Activated T-cell treated with anti-CD3 and anti-CD28 coated beads, Interleukin-2, amount 50 U/mL, for 4 hours (primary cell): Measurements from ENCODE around the gene SNX20. TPM values are rescaled to one million over a fixed set of nuclear protein-coding genes. Genes with fewer than 3 reads are reported as not detected.

ENCODE experiments used
- ATAC-seq, 2 donors: fragments of 200-7000 bp; cut with Tn5 transposase; one replicate each; pipeline ENCODE4 v1.10.0; 2021
- DNase-seq: peaks from one replicate; pipeline ENCODE4 v3.0.0-alpha.2; 2020
- H3K27me3 Mint-ChIP-seq: one replicate; pipeline ENCODE4 v1.8.0; 2021; ENCODE audit warnings: low read depth, mixed read lengths
- H3K36me3 Mint-ChIP-seq: one replicate; pipeline ENCODE4 v1.8.0; 2022; ENCODE audit warnings: mixed read lengths; ENCODE audit not compliant: insufficient read depth
- H3K4me1 Mint-ChIP-seq: one replicate; pipeline ENCODE4 v1.8.0; 2021; ENCODE audit warnings: low read depth, mixed read lengths
- H3K4me3 Mint-ChIP-seq: one replicate; pipeline ENCODE4 v1.8.0; 2021; ENCODE audit warnings: mild to moderate bottlenecking, moderate library complexity, mixed read lengths
- H3K9me3 Mint-ChIP-seq: one replicate; pipeline ENCODE4 v1.8.0; 2021; ENCODE audit warnings: mixed read lengths
- total RNA-seq, 3 donors: library from RNA; stranded (reverse); gene quantifications; one replicate each; pipeline ENCODE4 v1.2.1, GENCODE V29; 2021

The SNX20 gene
- total RNA-seq, 3 donors from 2014 or later: 16.3 to 25.7 (median 16.6) TPM

DNA sequence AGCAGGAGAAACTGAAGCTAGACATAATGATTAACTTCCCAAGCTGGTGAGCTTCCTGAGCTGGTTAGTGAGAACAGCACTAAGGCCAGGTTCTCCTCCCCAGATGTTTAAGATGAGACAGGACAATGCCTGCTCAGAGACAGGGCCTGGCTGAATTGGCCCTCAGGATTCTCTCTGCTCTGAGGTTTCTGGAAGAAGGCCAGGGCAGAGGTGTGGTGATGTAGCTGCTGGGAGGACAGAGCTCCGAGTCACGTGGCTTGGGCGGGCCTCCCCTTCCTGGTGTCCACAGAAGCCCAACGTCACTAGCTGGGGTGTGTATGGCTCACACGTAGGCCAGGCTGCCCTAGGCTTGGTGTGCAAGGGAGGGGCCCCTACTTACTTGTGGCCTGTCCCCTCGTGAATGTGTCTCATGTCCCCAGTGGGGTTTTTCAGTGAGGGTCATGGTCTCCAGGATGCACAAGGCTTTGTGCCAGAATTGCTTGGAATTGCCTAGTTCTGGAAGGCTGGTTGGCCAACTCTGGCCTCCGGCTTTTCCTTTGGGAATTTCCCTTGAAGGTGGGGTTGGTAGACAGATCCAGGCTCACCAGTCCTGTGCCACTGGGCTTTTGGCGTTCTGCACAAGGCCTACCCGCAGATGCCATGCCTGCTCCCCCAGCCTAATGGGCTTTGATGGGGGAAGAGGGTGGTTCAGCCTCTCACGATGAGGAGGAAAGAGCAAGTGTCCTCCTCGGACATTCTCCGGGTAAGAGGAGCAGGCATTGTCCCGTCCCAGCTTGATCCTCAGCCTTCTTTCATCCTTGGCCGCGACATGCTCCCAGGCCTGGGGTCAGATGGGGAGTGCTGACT, 15.7 kb upstream of the SNX20 start:
- peak; percentile 35 for DNase-seq
- Mint-ChIP-seq H3K4me3 (peak overlapping the region; percentile 75), H3K9me3 (no peaks in the 10 kb centered on the region), H3K4me1 (peaks cover 85% of the 10 kb centered on the region), H3K27me3 (no peaks in the 10 kb centered on the region), H3K36me3 (peaks cover 13% of the 10 kb centered on the region)
- ATAC-seq: no peak

DNA sequence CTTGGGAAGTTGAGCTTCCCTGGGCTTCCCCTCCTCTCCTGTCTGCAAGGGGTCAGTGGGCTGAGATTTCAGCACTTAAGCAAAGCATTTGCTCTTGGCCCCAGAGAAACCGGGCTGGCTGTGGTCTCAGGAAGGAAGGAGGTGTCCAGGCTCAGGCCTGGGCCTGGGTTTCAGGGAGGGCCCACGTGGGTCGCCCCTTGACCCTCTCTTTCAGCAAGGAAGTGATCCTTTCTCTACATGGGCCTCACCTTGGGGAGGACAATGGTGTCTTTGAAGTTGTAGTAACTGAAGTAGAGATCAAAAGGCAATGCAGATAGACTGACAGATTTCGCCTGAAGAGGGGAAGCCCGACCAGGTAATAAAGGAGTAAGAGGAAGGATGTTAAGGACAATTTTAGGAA, 15.0 kb upstream of the SNX20 start:
- H3K4me3 Mint-ChIP-seq: peak overlapping the region; percentile 7
- no peaks in the 10 kb centered on the region for H3K9me3 Mint-ChIP-seq

DNA sequence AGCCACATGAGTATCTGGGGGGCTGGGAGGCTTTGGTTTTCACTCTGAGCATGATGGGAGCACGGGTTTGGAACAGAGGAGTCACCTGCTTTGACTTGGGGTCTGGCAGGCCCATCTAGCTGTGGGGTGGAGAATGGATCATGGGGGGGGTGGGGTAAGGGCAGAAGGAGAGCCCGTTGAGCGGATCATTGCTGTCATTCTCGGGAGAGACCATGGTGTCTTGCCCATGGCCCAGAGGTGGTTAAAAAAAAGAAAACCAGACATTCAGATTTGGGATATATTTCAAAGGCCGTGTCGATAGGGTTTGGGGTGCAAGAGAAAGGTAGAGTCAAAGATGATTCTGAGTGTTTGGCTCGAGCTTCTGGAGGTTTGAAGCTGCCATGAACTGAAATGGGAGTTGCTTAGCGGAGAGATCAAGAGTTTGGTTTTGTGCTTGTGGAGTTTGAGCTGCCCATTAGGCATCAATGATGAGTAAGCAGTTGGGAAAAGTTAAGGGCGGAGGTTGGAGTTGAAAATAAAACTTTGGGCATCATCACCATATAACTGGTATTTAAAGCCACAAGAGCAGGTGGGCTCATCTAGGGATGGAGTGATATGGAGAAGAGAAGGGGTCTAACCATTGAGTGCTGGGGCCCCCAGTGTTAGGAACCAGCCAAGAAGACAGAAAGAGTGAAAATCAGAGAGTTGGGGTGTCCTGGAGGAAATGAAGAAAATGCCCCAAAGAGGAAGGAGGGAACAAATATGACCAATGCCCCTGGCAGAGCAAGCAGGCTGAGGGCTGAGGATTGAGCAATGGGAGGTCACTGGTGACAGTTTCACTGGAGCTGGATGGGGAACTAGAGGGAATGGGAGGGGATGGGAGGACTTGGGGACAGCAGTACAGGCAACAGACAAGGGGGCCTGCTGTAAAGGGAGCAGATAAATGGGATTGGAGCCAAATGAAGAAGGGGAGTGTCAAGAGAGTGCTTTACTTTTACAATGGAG, 14.2 kb upstream of the SNX20 start:
- Mint-ChIP-seq H3K9me3 (no peaks in the 10 kb centered on the region), H3K4me3 (peak overlapping the region; percentile 79), H3K36me3 (peaks cover 5% of the 10 kb centered on the region)

More for the DNA sequence above, 15.0 kb upstream of the SNX20 start:
- no peak for DNase-seq
- H3K36me3 Mint-ChIP-seq: peaks cover 9% of the 10 kb centered on the region
- no peak for ATAC-seq
- peaks cover 81% of the 10 kb centered on the region for H3K4me1 Mint-ChIP-seq
- H3K27me3 Mint-ChIP-seq: no peaks in the 10 kb centered on the region

GRCh38 chr16:50694206-50694605, 13.1 kb upstream of the SNX20 start:
- peaks cover 65% of the 10 kb centered on the region for H3K4me1 Mint-ChIP-seq
- H3K27me3 Mint-ChIP-seq: no peaks in the 10 kb centered on the region
- no peaks in the 10 kb centered on the region for H3K9me3 Mint-ChIP-seq
- no peak for DNase-seq
- H3K36me3 Mint-ChIP-seq: no peaks in the 10 kb centered on the region
- H3K4me3 Mint-ChIP-seq: peak overlapping the region; percentile 79
- no peak for ATAC-seq

More for the DNA sequence above, 14.2 kb upstream of the SNX20 start:
- no peak for DNase-seq
- H3K4me1 Mint-ChIP-seq: peaks cover 76% of the 10 kb centered on the region
- no peak for ATAC-seq
- H3K27me3 Mint-ChIP-seq: no peaks in the 10 kb centered on the region

- ATAC-seq (peak; percentile 55 to 70), DNase-seq (peak; percentile 24)
- no peaks in the 10 kb centered on the region for H3K27me3 Mint-ChIP-seq
- no peaks in the 10 kb centered on the region for H3K9me3 Mint-ChIP-seq
- peaks cover 58% of the 10 kb centered on the region for H3K4me1 Mint-ChIP-seq
- H3K4me3 Mint-ChIP-seq: peak within 1 kb of the TSS; percentile 79
- H3K36me3 Mint-ChIP-seq: no peaks in the 10 kb centered on the region
Observed at GRCh38 chr16:50692999-50693781, 12.1 kb upstream of the SNX20 start, which contains the start of gene NOD2. Gene NOD2, plus strand, starts transcription at chr16:50693606. Its CDS starts 5,890 bp downstream, at chr16:50699496.

DNA sequence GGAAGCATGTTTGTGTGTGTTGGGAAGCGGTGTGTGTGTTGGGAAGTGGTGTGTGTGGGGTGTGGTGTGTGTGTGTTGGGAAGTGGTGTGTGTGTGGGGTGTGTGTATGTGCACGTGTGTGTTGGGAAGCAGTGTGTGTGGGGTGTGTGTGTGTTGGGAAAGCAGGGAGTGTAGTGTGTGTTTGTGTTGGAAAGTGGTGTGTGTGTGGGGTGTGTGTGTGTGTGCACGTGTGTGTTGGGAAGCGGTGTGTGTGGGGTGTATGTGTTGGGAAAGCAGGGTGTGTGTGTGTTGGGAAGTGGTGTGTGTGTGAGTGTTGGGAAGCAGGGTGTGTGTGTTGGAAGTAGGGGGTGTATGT, 11.5 kb upstream of the SNX20 start:
- H3K27me3 Mint-ChIP-seq: no peaks in the 10 kb centered on the region
- no peaks in the 10 kb centered on the region for H3K36me3 Mint-ChIP-seq
- DNase-seq: no peak
- no peak for ATAC-seq
- H3K9me3 Mint-ChIP-seq: no peaks in the 10 kb centered on the region
- peak overlapping the region; percentile 49 for H3K4me3 Mint-ChIP-seq
- H3K4me1 Mint-ChIP-seq: peaks cover 52% of the 10 kb centered on the region

- H3K4me1 Mint-ChIP-seq: peaks cover 47% of the 10 kb centered on the region
- H3K9me3 Mint-ChIP-seq: no peaks in the 10 kb centered on the region
- ATAC-seq (no peak), DNase-seq (no peak)
- no peaks in the 10 kb centered on the region for H3K36me3 Mint-ChIP-seq
- H3K27me3 Mint-ChIP-seq: no peaks in the 10 kb centered on the region
- no peak overlapping the region for H3K4me3 Mint-ChIP-seq
Observed at GRCh38 chr16:50690177-50690576, 9.1 kb upstream of the SNX20 start.

- ATAC-seq (no peak), DNase-seq (no peak)
- Mint-ChIP-seq H3K4me3 (no peak overlapping the region), H3K4me1 (peaks cover 47% of the 10 kb centered on the region), H3K36me3 (no peaks in the 10 kb centered on the region), H3K9me3 (no peaks in the 10 kb centered on the region), H3K27me3 (no peaks in the 10 kb centered on the region)
Observed at GRCh38 chr16:50688867-50689266, 7.8 kb upstream of the SNX20 start.

DNA sequence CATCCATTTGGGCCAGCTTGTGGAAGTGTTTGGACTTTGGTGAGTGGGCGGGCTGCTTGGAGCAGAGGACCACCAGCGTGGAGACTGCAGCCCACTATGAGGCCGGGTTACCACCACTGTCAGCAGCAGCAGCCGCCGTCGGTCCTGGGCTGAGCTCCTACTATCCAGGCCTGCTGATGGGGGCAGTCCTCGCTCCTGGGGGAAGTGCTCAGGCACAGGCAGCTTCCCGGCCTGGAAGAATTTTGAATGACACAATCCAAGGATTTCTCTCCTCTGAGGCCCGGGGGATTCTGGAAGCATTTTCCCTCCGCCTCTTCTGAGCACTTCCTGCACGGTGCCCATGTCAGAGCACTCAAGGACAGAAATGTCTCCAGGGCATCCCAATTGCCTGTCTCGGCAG, 7.0 kb upstream of the SNX20 start:
- H3K27me3 Mint-ChIP-seq: no peaks in the 10 kb centered on the region
- H3K36me3 Mint-ChIP-seq: no peaks in the 10 kb centered on the region
- H3K9me3 Mint-ChIP-seq: no peaks in the 10 kb centered on the region
- H3K4me3 Mint-ChIP-seq: no peak overlapping the region
- DNase-seq (no peak), ATAC-seq (no peak)
- peaks cover 53% of the 10 kb centered on the region for H3K4me1 Mint-ChIP-seq

GRCh38 chr16:50685462-50686063, 4.5 kb upstream of the SNX20 start:
- no peak for ATAC-seq
- Mint-ChIP-seq H3K27me3 (no peaks in the 10 kb centered on the region), H3K36me3 (no peaks in the 10 kb centered on the region), H3K9me3 (no peaks in the 10 kb centered on the region), H3K4me3 (peak overlapping the region; percentile 63), H3K4me1 (peaks cover 61% of the 10 kb centered on the region)
- DNase-seq: no peak

DNA sequence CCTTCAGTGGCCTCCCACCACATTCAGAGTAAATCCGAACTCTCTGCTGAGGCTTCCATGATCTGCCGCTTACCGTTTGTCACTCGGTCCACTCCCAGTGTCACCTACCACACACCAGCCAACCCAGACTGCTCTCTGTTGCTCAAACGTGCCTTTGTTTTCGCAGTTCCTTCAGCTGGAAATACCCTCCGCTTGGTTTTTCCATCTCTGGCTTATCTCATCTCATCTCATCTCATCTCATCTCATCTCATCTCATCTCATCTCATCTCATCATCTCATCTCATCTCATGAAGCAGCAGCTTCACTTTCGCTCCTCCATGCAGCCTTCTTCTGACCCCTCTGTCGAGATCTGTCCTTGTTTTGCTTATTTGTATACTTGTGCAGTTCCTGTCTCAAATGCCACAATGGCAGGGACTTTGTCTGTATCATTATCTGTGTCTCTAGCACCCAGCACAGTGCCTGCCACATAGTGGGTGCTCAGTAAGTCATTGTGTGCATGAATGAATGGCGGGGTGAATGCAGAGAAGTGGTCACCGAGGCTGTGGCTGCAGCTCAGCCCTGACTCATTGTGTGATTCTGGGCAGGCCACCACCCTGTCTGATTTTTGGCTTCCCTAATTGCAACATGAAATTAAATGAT, 3.8 kb upstream of the SNX20 start:
- ATAC-seq: peak; percentile 63 to 65
- Mint-ChIP-seq H3K27me3 (no peaks in the 10 kb centered on the region), H3K4me1 (peaks cover 66% of the 10 kb centered on the region), H3K9me3 (no peaks in the 10 kb centered on the region), H3K36me3 (no peaks in the 10 kb centered on the region), H3K4me3 (peak overlapping the region; percentile 63)
- peak; percentile 24 for DNase-seq

- Mint-ChIP-seq H3K36me3 (peaks cover 2% of the 10 kb centered on the region), H3K4me3 (peak overlapping the region; percentile 63), H3K9me3 (no peaks in the 10 kb centered on the region), H3K4me1 (peaks cover 75% of the 10 kb centered on the region), H3K27me3 (no peaks in the 10 kb centered on the region)
- peak; percentile 22 for DNase-seq
- ATAC-seq: peak; percentile 11 to 23
Observed at GRCh38 chr16:50683689-50684374, 2.7 kb upstream of the SNX20 start.

- Mint-ChIP-seq H3K36me3 (peaks cover 24% of the 10 kb centered on the region), H3K4me3 (peak overlapping the region; percentile 89), H3K27me3 (no peaks in the 10 kb centered on the region), H3K9me3 (no peaks in the 10 kb centered on the region), H3K4me1 (peaks cover 89% of the 10 kb centered on the region)
- DNase-seq: no peak
- ATAC-seq: no peak
Observed at GRCh38 chr16:50680556-50680893, 587 bp downstream of the SNX20 start.
